ENCODE measurements around the gene KLF13. TPM values are rescaled to one million over a fixed set of nuclear protein-coding genes. Genes with fewer than 3 reads are reported as not detected.

KLF13 gene
- total RNA-seq, 1 experiment from 2014 or later: 75.6 TPM

DNA sequence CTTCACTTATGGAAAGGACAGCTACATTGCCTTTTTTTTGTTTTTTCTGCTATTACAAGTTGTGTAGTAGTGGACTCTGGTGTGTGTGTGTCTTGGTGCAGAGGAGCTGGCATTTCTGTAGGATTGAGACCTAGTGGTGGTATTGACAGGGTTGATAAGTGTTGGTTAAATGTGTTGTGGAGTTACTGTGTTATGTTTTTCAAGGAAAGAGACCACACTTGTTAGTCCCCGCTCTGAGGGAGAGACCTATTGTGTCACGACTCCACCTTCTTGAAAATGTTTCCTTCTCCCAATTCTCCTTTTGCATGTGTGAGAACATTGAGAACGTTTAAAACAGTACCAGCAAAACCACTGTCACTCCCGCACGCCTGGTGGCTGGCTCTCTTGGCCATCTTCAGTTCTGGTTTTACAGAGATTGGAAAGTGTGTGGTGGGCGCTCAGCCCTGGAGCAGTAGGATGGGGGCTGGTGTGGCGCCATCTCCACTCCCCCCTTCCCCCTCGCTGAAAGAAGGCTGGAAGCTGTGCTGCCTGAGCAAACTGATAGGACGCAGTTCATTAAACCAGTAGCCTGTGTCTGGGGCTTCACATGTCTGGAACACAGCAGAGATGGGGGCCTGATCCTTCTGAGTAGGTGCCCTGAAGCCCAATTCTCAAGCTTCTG, 5.5 kb downstream of the KLF13 start:
- DNase-seq (ENCODE audit: low read depth): no peak

DNA sequence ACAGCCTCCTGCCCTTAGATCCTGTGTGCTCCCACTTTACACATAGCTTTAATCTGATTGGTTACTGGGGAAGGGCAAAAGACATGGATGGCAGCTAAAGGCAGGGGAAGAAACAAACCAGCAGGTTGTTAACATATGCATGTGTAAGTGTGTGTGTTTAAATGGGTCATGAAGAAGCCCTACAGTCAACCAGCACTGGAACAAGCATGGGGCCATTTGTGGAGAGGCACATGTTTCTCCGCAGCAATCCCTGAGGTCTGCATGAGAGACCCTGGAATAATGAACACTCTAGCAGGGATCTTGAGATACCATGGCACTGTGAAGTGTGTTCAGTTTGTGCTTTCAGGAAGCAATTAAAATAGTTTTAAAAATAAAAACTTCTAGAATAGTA, 6.0 kb downstream of the KLF13 start:
- no peak for DNase-seq (ENCODE audit: low read depth)

DNA sequence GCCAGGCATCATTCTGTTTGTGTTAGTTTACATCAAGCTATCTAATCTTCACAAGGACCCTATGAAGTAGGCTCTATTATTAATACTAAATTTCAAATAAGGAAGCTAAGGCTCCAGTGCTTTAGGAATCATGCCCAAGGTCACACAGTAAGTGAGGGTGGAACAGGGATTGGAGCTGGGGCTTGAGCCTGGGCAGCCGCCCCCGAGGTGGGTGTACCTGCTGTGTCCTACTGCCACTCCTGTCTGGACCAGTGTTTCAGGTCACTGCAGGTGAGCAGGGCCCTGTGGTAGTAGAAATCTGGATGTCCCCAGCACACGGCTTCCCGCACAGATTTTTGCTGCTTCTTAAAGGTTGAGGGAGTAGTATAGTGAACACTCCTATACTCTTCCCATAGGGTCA, 6.5 kb downstream of the KLF13 start:
- DNase-seq (ENCODE audit: low read depth): no peak

DNA sequence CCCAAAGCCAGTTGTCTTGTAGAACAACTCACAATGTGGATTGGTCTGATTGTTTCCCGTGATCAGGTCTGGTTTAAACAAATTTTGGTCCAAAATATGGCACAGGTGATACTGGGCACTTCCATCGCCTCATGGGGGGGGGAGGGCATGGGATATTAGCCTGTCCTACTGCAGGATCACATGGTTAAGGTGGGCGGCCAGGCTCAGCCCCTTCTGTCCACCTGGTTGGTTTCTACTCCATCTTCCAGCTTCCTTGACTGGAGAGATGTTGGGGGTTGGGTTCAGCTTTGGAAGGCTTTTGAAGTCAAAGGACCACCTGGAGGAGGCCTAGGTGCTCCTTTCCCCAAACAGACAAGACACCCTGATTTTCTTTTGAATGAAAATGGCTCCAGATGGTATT, 7.2 kb downstream of the KLF13 start:
- DNase-seq (ENCODE audit: low read depth): no peak

DNA sequence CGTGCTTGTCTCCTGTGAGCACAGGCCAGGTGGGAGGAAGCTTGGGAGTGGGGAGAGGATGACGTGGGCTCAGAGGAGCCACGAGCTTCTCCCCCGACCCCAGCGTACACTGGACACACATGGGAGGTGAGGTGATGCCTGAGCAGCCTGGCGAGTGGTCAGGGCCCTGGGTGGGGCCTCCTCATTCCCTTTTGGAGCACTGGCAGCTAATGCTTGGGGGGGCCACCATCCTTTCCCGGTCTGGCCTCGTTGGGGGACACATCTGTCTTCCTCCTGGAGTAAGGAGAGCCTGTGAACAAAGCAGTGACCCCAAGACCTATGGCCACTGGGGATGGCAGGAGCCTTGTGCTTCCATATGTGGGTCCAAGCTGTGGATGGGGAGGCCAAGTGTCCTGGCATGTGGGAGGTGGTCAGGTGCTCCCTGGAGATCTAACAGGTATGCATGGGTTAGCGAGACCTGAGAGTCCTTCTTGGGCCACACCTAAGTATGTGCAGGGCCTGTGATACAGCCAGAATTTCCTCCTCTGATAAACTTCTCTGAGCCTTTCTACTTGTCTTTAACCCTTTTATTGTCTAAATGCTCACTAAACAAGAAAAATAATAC, 9.5 kb downstream of the KLF13 start:
- no peak for DNase-seq (ENCODE audit: low read depth)

DNA sequence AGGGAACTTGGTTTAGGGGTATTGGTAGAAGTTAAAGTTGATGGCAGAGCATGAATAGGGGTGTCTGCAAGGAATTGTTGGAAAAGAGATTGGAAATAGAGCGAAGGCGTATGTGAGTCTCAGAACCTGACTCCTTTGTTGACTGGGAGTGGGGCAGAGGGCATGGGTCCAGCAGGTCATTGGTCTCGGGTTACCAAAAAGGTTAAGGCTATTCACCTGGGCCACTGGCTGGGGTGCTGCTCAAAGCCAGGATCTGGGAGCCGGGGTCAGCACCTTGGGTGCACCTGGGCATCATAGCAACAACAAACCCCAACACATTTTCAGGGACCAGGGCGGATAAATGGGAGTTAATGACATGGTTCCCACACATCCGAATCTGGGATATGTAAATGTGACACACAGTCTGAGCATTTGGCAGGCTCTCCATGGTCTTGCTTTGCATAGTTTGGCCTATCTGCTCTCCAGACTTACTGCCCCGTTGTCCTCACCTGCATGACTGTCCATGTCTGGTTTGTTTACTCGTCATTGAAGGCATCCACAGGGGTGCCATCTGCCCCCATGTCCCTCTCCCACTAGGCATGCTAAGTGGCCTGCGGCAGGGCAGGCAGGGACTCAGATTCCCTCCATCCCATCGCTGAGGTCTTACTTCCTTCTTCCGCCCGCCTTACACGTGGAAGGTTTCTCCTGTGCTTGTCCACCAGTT, 10.1 kb downstream of the KLF13 start:
- DNase-seq (ENCODE audit: low read depth): no peak

DNA sequence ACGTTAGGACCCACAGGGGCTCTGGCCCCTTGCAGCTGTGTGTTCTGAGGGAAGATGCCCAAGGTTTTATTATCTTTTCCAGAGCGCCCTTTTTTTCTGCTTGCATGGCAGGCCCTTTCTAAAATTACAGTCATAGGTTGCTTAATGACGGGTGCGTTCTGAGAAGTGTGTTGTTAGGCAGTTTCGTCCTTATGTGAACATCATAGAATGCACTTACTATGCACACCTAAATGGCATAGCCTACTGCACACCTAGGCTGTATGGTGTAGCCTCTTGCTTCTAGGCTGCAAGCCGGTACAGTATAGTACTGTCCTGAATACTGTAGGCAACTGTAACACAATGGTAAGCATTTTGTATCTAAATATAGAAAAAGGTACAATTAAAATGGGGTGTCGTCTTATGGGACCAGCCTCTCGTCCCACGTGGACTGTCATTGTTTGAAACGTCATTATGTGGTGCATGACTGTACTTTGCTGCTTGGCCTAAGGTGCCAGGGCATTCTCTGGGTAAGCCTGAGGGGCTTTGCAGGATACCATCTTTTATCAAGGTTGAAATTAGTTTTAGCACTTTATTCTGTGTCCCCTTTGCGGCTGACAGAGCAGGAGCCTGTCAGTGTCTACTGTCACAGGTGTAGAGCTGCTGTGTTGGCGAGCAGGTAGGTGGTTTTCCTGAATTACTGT, 10.9 kb downstream of the KLF13 start:
- DNase-seq (ENCODE audit: low read depth): no peak

DNA sequence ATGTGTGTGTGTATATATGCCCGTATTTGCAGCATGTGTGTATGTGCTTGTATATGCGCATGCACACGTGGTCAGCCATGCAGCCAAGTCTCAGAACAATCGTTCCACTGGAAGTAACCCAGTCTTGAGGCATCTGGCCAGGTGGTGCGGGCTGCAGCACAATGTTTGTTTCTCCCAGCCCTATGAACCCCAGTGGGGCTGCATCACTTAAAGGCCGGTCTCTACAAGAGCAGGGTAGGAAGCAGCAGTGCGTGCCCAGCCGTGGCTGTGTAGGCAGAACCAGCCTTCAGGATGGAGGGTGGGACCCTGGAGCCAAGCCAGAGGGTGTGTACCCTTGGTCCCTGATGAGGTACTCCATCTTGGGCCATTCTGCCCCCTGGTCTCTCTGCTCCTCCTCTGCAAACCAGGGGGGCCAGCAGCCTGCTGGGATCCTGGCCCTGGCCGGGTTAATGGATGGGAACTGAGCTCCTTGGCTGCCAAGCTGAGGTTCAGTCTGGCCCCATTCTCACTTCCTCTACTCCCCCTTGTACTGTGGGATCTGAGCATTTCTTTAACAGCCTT, 11.8 kb downstream of the KLF13 start:
- no peak for DNase-seq (ENCODE audit: low read depth)

DNA sequence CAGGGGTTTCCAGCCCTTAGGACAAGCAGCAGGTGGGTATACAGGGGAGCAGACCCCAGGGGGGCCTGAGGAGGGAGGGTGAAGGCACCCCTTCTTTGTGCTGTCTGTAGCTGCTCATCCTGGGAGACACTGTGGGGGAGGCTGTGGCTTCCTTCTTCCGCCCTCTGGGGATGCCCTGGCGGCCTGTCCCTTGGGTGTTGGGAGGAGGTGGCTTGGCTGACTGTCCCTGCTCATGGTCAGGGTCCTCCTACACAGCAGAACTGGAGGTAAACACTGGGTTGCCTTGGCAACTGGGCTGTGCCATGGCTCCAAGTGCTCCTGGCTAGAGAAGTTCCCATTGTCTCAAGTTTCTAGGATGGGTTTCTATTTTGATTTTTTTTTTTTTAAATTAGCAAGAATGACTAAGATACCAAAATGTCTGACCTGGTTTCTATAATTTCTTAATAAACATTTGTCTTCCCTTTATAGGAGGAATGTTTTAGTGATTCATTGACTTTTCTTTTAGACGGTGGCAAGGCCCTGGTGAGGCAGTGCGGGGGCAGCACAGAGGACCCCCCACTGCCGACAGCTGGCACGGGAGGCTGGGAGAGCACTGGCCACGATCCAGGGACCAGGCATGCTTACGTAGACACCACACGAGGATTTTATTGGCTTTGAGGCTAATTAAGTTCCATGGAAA, 12.4 kb downstream of the KLF13 start:
- peak; percentile 99 for DNase-seq (ENCODE audit: low read depth)

DNA sequence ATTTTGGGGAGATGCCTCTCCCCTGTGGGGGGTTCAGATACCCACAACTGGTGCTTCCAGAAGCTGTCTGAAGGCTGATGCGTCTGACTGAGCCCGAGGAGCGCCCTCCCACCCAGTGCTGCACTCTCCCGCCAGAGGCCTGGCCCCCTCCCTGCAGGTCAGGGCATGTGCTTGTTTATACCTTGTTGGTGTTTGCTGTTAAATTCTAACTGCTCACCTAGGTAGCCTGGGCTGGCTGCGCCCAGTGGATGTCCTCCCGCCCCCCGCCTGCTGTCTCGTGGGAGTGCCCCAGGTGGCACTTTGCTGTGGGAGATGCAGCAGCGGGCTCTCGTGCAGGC, 12.9 kb downstream of the KLF13 start:
- DNase-seq (ENCODE audit: low read depth): no peak

DNA sequence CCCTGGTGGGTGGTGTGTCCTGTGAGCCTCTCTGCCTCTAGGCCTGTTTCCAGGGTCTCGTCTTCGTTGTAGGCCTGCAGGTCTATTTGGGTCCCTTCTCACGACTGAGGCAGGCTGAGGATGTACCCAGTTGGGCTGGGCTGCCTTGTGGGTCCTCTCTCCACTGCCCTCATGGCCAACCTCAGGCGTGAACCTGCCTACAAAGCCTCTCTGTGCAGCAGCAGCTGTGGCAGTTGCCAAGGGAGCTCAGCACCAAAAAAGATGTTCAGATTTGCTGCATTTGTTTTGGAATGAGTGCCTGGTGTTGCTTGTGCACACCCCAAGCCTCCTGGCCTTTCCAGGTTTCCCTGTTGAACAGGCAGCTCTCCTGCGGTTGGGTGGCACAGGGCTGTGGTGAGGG, 13.4 kb downstream of the KLF13 start:
- no peak for DNase-seq (ENCODE audit: low read depth)

DNA sequence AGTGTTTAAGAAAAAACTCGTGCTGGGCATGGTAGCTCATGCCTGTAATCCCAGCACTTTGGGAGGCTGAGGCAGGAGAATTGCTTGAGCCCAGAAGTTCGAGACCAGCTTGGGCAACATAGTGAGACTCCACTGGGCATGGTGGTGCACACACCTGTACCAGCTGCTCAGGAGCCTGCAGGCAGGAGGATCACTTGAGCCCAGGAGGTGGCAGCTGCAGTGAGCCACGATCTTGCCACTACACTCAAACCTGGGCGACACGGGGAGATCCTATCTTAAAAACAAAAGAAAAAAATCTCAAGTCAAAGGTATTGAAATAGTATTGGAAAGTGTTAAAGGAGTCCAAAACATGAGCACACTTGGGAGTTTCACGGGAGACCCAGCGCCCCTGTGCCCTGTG, 14.0 kb downstream of the KLF13 start:
- DNase-seq (ENCODE audit: low read depth): no peak

DNA sequence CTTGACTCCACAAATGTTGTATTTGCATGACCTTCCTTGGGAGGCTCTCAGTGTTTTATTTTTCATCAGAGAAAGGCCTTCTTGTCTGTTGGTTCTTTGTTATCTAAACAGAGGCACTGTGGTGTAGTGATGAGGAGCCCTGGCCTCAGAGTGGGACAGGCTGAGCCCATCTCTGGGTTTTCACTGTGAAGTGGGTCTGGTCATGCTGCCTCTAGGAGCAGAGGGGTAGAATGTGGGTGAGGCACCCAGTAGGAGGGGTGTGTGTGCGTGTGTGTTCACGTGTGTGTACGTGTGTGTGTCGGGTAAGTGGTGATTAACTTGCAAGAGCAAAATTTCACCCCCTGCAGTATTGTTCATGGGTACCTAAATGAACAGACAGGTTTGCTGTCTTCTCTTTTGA, 14.4 kb downstream of the KLF13 start:
- no peak for DNase-seq (ENCODE audit: low read depth)

DNA sequence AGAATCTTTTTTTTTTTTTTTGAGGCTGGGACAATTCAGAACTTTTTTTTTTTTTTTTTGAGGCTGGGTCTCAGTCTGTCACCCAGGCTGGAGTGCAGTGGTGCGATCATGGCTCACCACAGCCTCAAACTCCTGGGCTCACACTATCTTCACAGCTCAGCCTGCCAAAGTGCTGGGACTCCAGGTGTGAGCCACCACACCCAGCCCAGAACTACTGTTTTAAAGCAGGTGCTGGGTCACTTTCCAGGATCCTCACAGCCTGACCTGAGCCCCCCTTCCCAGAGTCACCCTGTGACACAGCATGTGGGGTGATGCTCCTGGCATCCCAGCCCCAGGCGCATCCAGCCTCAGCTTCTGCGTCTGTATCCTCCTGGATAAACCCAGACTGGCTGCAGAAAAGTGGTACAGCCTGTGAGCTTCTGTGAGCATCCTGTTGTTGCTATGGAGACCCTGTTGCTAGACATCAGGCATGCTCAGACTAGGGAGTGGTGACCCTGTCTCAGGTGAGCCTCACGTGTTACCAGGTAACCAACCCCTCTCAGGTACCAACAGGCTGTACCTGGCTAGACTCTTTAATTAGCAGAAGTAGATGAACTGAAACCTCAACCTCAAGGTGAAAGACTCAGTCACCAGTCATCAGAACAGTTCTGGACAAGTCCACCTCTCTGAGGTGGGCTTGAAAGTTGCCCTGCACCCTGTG, 15.0 kb downstream of the KLF13 start:
- DNase-seq (ENCODE audit: low read depth): no peak

DNA sequence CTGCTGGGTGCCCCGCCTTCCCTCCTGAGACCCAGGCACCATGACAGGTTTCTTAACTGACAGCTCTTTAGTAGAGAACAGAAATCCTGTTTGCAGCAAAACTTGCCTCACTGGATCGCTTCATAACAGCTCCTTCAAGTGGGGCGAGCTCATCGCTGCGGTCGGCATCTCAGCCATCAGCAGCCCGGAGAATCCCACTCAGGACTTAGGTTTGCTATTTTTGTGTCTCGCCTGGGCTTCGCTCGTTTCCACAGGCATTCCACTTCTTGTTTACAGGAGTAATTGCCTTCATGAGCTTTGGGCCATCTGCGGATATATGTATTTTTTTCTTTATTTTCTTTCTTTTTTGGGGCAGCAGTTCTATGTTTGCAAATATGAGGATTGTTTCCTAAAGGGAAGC, 15.7 kb downstream of the KLF13 start:
- no peak for DNase-seq (ENCODE audit: low read depth)

DNA sequence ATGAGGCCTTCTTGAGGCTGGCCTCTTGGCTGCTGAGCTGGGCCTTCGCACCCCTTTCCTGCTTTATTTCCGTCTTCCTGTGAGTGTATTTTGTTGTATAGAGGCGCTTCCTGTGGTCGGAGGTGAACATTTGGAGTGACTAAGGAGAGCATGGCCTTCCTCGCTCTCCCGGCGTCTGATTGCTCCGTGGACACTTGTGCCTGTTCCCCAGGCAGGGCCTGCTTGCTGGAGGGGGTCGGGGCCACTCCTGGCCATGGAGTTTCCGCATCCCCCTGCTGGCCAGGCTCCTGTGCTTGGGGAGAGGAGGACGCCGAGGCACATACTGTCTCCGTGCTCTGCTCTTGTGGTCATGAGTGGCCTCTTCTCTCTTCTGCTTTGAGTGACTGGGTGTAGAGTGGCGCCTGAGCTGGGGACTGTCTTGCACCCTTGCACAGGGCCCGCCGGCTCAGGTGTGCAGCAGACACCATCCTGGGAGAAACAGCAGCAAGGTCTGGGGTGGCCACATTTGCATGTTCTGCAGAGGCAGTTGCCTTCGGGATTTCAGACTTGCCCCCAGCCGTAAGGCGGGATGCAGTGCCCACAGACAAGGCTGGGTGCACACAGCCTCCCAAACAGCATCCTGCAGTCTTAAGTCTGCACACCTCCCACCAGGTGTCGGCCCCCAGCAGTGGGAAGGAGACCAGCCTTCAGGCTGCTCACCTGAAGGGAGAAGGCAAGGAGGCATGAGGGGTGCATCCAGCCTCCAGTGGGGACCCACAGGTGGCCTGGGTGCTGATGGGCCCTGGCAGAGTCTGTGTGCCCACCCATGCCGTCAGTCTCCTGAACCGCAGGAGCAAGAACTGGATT, 16.4 kb downstream of the KLF13 start:
- DNase-seq (ENCODE audit: low read depth): no peak

DNA sequence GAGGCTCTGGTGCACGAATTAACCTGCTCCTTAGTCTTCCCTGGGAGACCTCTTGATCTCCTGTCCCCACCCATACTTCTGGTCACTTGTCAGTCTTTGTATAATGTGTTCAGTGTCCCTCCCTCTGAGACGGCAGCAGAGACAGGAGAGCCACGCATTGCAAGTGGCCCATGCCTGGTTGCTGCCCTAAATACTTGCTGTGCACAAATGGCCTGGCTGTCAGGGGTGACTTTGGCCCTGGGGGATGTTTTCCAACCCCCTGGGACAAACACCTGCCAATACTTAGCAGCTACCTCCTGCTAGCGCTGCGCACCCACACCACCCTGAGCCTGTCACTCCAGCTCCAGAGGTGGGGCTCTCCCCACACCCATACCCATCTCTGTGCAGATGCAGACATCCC, 17.2 kb downstream of the KLF13 start:
- DNase-seq (ENCODE audit: low read depth): no peak

DNA sequence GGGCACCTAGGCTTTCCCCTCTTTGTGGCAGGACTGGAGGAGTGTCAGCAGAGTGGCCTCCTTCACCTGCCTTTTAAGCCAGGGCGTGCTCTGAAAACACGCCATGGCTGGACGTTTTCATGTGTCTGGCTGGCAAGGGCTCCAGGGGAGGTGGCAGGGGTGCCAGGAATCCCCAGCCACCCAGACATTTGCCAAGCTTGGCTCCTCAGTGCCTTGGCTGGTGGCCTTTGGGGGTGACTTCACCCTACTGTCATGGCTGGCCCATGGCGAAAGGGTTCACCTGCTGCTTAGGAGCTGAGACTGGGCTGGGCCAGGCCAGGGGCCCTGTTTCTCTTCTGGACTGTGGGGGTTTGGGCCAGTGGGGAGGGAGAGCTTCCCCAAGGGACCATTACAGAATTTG, 17.6 kb downstream of the KLF13 start:
- no peak for DNase-seq (ENCODE audit: low read depth)

DNA sequence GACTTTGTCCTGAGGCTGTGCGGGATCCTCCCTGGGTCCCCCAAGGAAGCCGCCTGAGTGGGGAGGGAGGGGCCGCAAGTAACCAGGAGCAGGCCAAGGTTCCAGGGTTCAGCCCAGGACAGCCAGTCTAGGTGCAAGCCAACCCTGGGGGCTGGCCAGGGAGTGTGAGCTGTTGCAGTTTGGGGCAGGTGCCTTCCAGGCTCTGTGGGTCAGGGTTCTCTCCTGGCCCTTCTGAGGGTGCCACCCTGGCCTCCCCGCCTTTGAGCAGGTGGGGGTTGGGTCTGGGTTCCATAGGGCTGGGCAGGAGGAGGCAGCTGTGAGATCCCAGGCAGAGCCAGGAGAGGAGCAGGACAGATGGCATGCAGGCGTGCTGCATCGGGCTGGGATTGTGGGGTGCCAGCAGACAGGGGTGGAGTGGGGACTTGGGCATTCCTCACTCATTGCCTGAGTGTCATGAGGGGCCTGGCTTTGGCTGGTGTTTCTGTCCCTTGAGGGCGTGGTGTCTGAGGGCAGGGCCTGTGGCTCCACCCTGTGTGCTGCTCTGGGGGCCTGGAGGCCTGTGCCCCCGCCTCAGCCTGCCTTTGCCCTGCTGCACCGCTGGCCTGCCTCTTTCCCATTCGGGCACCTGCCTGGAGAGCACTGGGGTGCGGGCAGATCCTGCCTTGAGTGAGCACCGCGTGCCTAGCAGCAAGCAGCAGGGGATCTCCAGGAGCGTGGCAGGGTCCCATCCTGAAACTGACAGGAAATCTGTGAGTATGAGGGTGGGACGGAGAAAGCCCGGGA, 18.4 kb downstream of the KLF13 start:
- no peak for DNase-seq (ENCODE audit: low read depth)

All from RPMI7951 (cell line).